ENCODE measurements around the gene OR2G2. TPM values are rescaled to one million over a fixed set of nuclear protein-coding genes. Genes with fewer than 3 reads are reported as not detected.

OR2G2 gene, protein sequence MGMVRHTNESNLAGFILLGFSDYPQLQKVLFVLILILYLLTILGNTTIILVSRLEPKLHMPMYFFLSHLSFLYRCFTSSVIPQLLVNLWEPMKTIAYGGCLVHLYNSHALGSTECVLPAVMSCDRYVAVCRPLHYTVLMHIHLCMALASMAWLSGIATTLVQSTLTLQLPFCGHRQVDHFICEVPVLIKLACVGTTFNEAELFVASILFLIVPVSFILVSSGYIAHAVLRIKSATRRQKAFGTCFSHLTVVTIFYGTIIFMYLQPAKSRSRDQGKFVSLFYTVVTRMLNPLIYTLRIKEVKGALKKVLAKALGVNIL
- not detected for polyA plus RNA-seq (ENCODE audit: low read depth in 6 of 6)

GRCh38 chr1:247588060-247588459 is at the start of gene OR2G2:
TSS of gene OR2G2 (plus strand) at chr1:247588360. CDS start at chr1:247588360, 0 bp downstream.
- peaks cover 4 to 10% (median 5%) of the 10 kb centered on the region in 7 donors for H3K9me3 Mint-ChIP-seq
- peaks cover 0 to 7% of the 10 kb centered on the region in 2 donors for H3K36me3 Mint-ChIP-seq
- H3K4me3 Mint-ChIP-seq, result no peak within 1 kb of the TSS
- ATAC-seq (ENCODE audit: low read depth in 2 of 2) (no peak), DNase-seq (no peak)
- H3K4me1 Mint-ChIP-seq, result no peaks in the 10 kb centered on the region
- no peak within 1 kb of the TSS for H3K27ac Mint-ChIP-seq
- peaks cover 6 to 12% (median 7%) of the 10 kb centered on the region in 3 donors for H3K27me3 Mint-ChIP-seq

DNA sequence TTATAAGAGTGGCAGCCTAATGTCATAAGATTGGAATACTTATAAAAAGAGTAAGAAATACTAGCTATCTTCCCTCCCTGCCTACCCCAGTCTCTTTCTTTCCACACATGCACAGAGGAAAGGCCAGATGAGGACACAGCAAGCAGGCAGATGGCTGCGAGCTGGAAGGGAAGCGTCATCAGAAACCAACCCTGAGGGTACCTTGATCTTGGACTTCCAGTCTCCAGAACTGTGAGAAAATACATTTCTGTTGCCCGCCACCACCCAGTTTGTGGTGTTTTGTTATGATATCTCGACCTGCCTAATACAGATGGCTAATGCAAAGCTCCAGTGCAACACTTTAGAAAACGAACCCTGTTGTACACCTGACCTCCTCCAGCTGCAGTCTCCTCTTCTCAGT is 49.6 kb upstream of the OR2G2 start:
- no peak overlapping the region for H3K27ac Mint-ChIP-seq
- ATAC-seq (ENCODE audit: low read depth in 2 of 2) (no peak), DNase-seq (no peak)
- H3K36me3 Mint-ChIP-seq, result no peaks in the 10 kb centered on the region
- peaks cover 4 to 11% (median 11%) of the 10 kb centered on the region in 3 donors for H3K4me1 Mint-ChIP-seq
- no peak overlapping the region for H3K4me3 Mint-ChIP-seq
- H3K9me3 Mint-ChIP-seq, result peaks cover 0 to 8% (median 0%) of the 10 kb centered on the region in 7 donors
- peaks cover 0 to 12% (median 6%) of the 10 kb centered on the region in 3 donors for H3K27me3 Mint-ChIP-seq

GRCh38 chr1:247539215-247539614 is 48.9 kb upstream of the OR2G2 start:
- Mint-ChIP-seq H3K4me1 (peaks cover 4 to 11% (median 11%) of the 10 kb centered on the region in 3 donors), H3K27me3 (peaks cover 0 to 12% (median 6%) of the 10 kb centered on the region in 3 donors), H3K36me3 (no peaks in the 10 kb centered on the region), H3K27ac (no peak overlapping the region), H3K9me3 (peaks cover 0 to 8% (median 0%) of the 10 kb centered on the region in 7 donors), H3K4me3 (no peak overlapping the region)
- no peak for DNase-seq
- no peak for ATAC-seq (ENCODE audit: low read depth in 2 of 2)

DNA sequence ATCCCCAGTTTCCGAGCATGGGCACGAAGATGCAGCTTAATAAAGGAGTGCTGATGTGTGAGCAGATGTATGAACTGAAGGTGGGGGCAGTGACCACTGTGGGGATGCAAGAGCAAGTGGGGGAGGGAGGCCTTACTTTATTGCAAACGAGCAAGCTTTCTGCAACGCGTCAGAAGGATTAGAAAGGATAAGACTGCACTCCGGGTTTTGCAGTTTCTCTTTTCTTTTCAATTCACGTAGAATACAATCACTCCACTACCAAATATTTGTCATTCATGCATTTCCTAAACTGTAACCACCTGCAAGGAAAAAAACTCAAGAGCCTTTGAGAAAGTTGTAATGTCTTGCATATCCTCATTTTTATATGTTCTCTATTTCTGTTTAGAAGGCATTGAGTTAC is 47.6 kb upstream of the OR2G2 start:
- H3K9me3 Mint-ChIP-seq, result peaks cover 0 to 8% (median 0%) of the 10 kb centered on the region in 7 donors
- no peak for ATAC-seq (ENCODE audit: low read depth in 2 of 2)
- peak overlapping the region in 2 of 8 donors; percentile 22 to 29 for H3K4me3 Mint-ChIP-seq
- DNase-seq, result no peak
- H3K4me1 Mint-ChIP-seq, result peaks cover 4 to 11% (median 11%) of the 10 kb centered on the region in 3 donors
- peaks cover 0 to 12% (median 0%) of the 10 kb centered on the region in 3 donors for H3K27me3 Mint-ChIP-seq
- H3K27ac Mint-ChIP-seq, result no peak overlapping the region
- H3K36me3 Mint-ChIP-seq, result no peaks in the 10 kb centered on the region

GRCh38 chr1:247542811-247543210 is 45.3 kb upstream of the OR2G2 start:
- no peak overlapping the region for H3K27ac Mint-ChIP-seq
- peaks cover 0 to 12% (median 0%) of the 10 kb centered on the region in 3 donors for H3K27me3 Mint-ChIP-seq
- H3K4me1 Mint-ChIP-seq, result peaks cover 4 to 11% (median 11%) of the 10 kb centered on the region in 3 donors
- H3K4me3 Mint-ChIP-seq, result no peak overlapping the region
- DNase-seq (no peak), ATAC-seq (ENCODE audit: low read depth in 2 of 2) (no peak)
- no peaks in the 10 kb centered on the region for H3K36me3 Mint-ChIP-seq
- H3K9me3 Mint-ChIP-seq, result peaks cover 0 to 4% (median 0%) of the 10 kb centered on the region in 7 donors

DNA sequence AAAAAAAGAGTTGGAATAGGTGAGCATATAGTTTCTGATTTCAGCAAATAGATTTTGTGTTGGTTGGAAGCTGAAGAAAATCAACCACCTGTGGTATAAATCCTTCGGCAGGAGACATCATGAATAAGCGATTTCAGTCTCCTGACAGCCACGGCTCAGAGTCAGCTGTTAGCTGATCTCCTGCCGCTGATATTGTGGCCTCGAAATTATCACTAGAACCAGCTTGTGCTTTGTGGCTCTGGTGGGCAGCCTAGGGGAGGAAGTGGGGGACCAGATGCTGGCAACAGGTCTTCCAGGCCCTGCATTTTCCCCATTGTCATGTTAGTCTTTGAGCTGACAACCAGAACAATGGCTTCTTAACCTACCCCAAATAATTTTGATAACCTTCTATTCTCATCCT is 40.1 kb upstream of the OR2G2 start:
- Mint-ChIP-seq H3K27me3 (peaks cover 7 to 23% (median 22%) of the 10 kb centered on the region in 3 donors), H3K9me3 (no peaks in the 10 kb centered on the region), H3K36me3 (no peaks in the 10 kb centered on the region), H3K4me1 (peaks cover 9 to 15% (median 10%) of the 10 kb centered on the region in 3 donors), H3K4me3 (no peak overlapping the region), H3K27ac (no peak overlapping the region)
- no peak for ATAC-seq (ENCODE audit: low read depth in 2 of 2)
- no peak for DNase-seq

DNA sequence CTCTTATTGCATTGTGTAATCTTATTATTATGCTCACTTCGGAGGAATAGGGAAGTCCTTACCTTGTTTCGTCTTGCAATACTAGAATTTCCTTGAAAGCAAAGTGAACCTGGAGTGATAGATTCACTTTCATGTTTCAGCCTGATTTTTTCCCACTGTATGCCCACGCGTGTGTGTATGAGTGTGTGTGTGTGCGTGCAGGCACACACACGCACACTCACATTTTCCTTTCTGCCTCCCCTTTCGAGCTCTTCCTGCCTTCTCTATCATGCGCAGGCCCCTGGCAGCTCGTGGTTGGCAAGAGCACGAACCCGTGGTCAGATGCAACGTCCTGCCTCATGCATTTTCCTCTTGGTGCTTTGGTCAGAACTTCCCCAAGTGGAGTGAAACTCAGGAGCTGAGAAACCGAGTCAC is 39.4 kb upstream of the OR2G2 start, which contains the start of gene GCSAML:
TSS of gene GCSAML (plus strand) at position 366 of the 414 bp plus-strand sequence. CDS start 58 bp downstream, outside the sequence.
- H3K27ac Mint-ChIP-seq, result no peak within 1 kb of the TSS
- peaks cover 7 to 23% (median 22%) of the 10 kb centered on the region in 3 donors for H3K27me3 Mint-ChIP-seq
- DNase-seq (no peak), ATAC-seq (ENCODE audit: low read depth in 2 of 2) (no peak)
- H3K4me3 Mint-ChIP-seq, result no peak within 1 kb of the TSS
- no peaks in the 10 kb centered on the region for H3K36me3 Mint-ChIP-seq
- no peaks in the 10 kb centered on the region for H3K9me3 Mint-ChIP-seq
- H3K4me1 Mint-ChIP-seq, result peaks cover 9 to 15% (median 10%) of the 10 kb centered on the region in 3 donors

- H3K36me3 Mint-ChIP-seq, result no peaks in the 10 kb centered on the region
These were observed 36.4 kb upstream of the OR2G2 start for GRCh38 chr1:247551721-247552120.

GRCh38 chr1:247552231-247552630 is 35.9 kb upstream of the OR2G2 start:
- peaks cover 9 to 15% (median 10%) of the 10 kb centered on the region in 3 donors for H3K4me1 Mint-ChIP-seq
- peaks cover 7 to 23% (median 22%) of the 10 kb centered on the region in 3 donors for H3K27me3 Mint-ChIP-seq
- no peak overlapping the region for H3K27ac Mint-ChIP-seq
- no peaks in the 10 kb centered on the region for H3K9me3 Mint-ChIP-seq
- DNase-seq (no peak), ATAC-seq (ENCODE audit: low read depth in 2 of 2) (no peak)
- H3K4me3 Mint-ChIP-seq, result no peak overlapping the region
- H3K36me3 Mint-ChIP-seq, result no peaks in the 10 kb centered on the region

More at GRCh38 chr1:247551721-247552120, 36.4 kb upstream of the OR2G2 start:
- Mint-ChIP-seq H3K4me3 (no peak overlapping the region), H3K27me3 (peaks cover 7 to 23% (median 22%) of the 10 kb centered on the region in 3 donors), H3K27ac (no peak overlapping the region), H3K4me1 (peaks cover 9 to 15% (median 10%) of the 10 kb centered on the region in 3 donors), H3K9me3 (no peaks in the 10 kb centered on the region)
- ATAC-seq (ENCODE audit: low read depth in 2 of 2) (no peak), DNase-seq (no peak)

DNA sequence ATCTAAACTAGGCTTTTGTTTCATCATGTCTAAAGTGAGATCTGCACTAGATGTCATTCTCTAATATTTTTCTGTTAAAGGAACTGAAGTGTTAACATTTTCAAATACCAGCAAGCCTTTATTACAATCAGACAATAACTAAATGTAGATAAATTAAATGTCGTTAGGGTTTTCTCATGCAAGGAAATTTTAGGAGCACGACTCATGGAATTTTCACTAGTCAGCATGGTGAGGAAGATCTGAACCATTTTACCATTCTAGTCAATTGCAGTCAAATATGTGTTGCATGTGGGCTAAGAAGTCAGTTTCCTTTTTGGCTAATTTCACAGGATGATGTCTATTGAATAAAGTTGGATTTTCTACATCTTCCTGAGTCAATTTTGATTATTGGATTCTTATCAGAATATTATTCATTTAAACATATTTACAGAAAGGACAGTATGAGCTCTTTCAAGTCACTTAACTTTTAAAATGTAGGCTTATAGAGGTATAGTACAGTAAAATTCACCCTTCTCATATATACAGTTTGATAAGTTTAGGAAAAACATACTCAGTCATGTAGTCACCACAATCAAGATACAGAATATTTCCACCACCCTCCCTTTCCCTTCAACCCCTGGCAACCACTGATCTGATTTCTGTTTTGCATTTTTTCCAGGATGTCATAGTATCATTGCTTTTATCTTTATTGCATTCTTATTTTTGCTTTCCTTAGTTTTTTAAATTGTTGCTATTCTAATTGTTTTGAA is 30.1 kb upstream of the OR2G2 start:
- H3K27ac Mint-ChIP-seq, result no peak overlapping the region
- no peak overlapping the region for H3K4me3 Mint-ChIP-seq
- no peak for DNase-seq
- no peaks in the 10 kb centered on the region for H3K27me3 Mint-ChIP-seq
- no peaks in the 10 kb centered on the region for H3K9me3 Mint-ChIP-seq
- ATAC-seq (ENCODE audit: low read depth in 2 of 2), result no peak
- no peaks in the 10 kb centered on the region for H3K36me3 Mint-ChIP-seq
- no peaks in the 10 kb centered on the region for H3K4me1 Mint-ChIP-seq

- no peaks in the 10 kb centered on the region for H3K27me3 Mint-ChIP-seq
- no peak overlapping the region for H3K27ac Mint-ChIP-seq
- ATAC-seq (ENCODE audit: low read depth in 2 of 2) (no peak), DNase-seq (no peak)
- no peaks in the 10 kb centered on the region for H3K9me3 Mint-ChIP-seq
- no peaks in the 10 kb centered on the region for H3K36me3 Mint-ChIP-seq
- no peak overlapping the region for H3K4me3 Mint-ChIP-seq
- H3K4me1 Mint-ChIP-seq, result no peaks in the 10 kb centered on the region
These were observed 26.4 kb upstream of the OR2G2 start for GRCh38 chr1:247561711-247562110.

- Mint-ChIP-seq H3K4me1 (no peaks in the 10 kb centered on the region), H3K27ac (no peak overlapping the region), H3K27me3 (no peaks in the 10 kb centered on the region), H3K9me3 (no peaks in the 10 kb centered on the region), H3K36me3 (no peaks in the 10 kb centered on the region), H3K4me3 (no peak overlapping the region)
- DNase-seq (no peak), ATAC-seq (ENCODE audit: low read depth in 2 of 2) (no peak)
These were observed 26.0 kb upstream of the OR2G2 start for GRCh38 chr1:247562198-247562597.

DNA sequence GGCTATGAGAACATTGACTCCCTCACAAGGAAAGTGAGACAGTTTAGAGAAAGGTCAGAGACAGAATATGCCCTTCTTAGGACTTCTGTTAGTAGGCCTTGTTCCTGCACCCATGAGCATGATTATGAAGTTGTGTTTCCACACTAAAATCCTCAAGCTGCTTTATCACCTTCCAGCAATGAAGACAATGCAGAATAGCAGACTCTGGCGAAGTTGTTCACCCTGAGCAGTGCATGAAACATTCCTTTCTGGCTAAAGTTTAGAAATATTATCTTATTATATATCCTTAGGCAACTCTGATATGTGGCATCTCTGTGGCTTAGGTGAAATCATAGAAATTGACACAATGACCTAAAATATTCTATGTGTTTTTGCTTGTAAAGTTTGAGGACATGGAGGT is 13.9 kb upstream of the OR2G2 start:
- Mint-ChIP-seq H3K4me3 (no peak overlapping the region), H3K27ac (no peak overlapping the region), H3K36me3 (peaks cover 11 to 14% of the 10 kb centered on the region in 2 donors), H3K4me1 (no peaks in the 10 kb centered on the region), H3K27me3 (peaks cover 9 to 18% (median 11%) of the 10 kb centered on the region in 3 donors), H3K9me3 (peaks cover 5 to 27% (median 10%) of the 10 kb centered on the region in 7 donors)
- ATAC-seq (ENCODE audit: low read depth in 2 of 2) (no peak), DNase-seq (no peak)

All from naive B cell (primary cell).